ENCODE results near the gene NSG1. TPM values are rescaled to one million over a fixed set of nuclear protein-coding genes. Genes with fewer than 3 reads are reported as not detected.

Gene NSG1
- total and polyA plus RNA-seq, 9 of the 15 experiments (the other 6 are each of a cell fraction or from before 2014, with no cell fraction given): not detected

GRCh38 chr4:4356106-4357041 lies 30.5 kb upstream of the NSG1 start:
- ChIA-PET CTCF (ENCODE audit: low intra/inter-chr PET ratio) (no interaction called here), POLR2A (no interaction called here)
- no peaks in the 10 kb centered on the region for H3K9me1 ChIP-seq (ENCODE audit: control insufficient read depth, insufficient read depth, low read length)
- no peaks in the 10 kb centered on the region for H4K20me1 ChIP-seq (replicated peaks; ENCODE audit: control insufficient read depth, insufficient read depth, low read length)
- DNase-seq (ENCODE audit: extremely low read depth in 1 of 4, low spot score in 3 of 4): no peak
- H3K27ac ChIP-seq (ENCODE audit: extremely low read depth, low read depth, low read length): no peak overlapping the region
- peak; percentile 57; the same call in 2 of the 3 replicates for ATAC-seq
- TF ChIP-seq NRF1 (conservative IDR thresholded peaks at IDR 0.05 in 1 of 2, IDR thresholded peaks at IDR 0.05 in 1 of 2) (peak; percentile 29 to 44; a peak in 1 of 4 replicates), EGR1 (conservative IDR thresholded peaks at IDR 0.05) (0 out of 2 replicates have a peak, but pooled peaks have one; percentile 5), ZNF263 (CRISPR knock-in tag; IDR thresholded peaks at IDR 0.05; ENCODE audit: borderline replicate concordance) (peak; percentile 90)
- TF ChIP-seq, protein P1, sequence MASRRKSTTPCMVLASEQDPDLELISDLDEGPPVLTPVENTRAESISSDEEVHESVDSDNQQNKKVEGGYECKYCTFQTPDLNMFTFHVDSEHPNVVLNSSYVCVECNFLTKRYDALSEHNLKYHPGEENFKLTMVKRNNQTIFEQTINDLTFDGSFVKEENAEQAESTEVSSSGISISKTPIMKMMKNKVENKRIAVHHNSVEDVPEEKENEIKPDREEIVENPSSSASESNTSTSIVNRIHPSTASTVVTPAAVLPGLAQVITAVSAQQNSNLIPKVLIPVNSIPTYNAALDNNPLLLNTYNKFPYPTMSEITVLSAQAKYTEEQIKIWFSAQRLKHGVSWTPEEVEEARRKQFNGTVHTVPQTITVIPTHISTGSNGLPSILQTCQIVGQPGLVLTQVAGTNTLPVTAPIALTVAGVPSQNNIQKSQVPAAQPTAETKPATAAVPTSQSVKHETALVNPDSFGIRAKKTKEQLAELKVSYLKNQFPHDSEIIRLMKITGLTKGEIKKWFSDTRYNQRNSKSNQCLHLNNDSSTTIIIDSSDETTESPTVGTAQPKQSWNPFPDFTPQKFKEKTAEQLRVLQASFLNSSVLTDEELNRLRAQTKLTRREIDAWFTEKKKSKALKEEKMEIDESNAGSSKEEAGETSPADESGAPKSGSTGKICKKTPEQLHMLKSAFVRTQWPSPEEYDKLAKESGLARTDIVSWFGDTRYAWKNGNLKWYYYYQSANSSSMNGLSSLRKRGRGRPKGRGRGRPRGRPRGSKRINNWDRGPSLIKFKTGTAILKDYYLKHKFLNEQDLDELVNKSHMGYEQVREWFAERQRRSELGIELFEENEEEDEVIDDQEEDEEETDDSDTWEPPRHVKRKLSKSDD (conservative IDR thresholded peaks at IDR 0.05; ENCODE audit: low read length): no peak
- 4% methylated on average over 25 of the region's 26 CpGs for WGBS (ENCODE audit: insufficient coverage, low coverage, missing lambda C conversion rate)
- no peak overlapping the region for H3K9ac ChIP-seq (ENCODE audit: insufficient read depth in 1 of 2, low read depth in 2 of 2, low read length in 2 of 2)
- in situ Hi-C loops (cut with MboI) (no loop called here), intact Hi-C loops (cut with micrococcal nuclease) (no loop called here)
- no TSS peak for BruUV-seq (replicated peaks)
- H3K27me3 ChIP-seq (ENCODE audit: control insufficient read depth in 2 of 2, insufficient read depth in 2 of 2, low read length in 2 of 2): peaks cover 55 to 68% of the 10 kb centered on the region in 2 experiments
- FAIRE-seq: no peak
- no peak overlapping the region for H3K4me3 ChIP-seq
- no peak overlapping the region for H2AFZ ChIP-seq (ENCODE audit: low read depth, low read length)
- H3K9me3 ChIP-seq (replicated peaks; ENCODE audit: control insufficient read depth, insufficient read depth, low read depth, low read length): no peaks in the 10 kb centered on the region
- H3K4me2 ChIP-seq (ENCODE audit: insufficient read depth, low read length): no peak overlapping the region
- no peaks in the 10 kb centered on the region for H3K79me2 ChIP-seq (ENCODE audit: control insufficient read depth, insufficient read depth, low read length)
- peaks cover 0 to 7% of the 10 kb centered on the region in 2 experiments; a peak in 1 of 5 replicates for H3K4me1 ChIP-seq (replicated peaks in 1 of 2; ENCODE audit: control insufficient read depth in 2 of 2, insufficient read depth in 2 of 2, low read length in 2 of 2)
- no peaks in the 10 kb centered on the region for H3K36me3 ChIP-seq (ENCODE audit: control insufficient read depth, insufficient read depth, low read length)
